Stimulated activated CD8-positive, alpha-beta memory T cell treated with anti-CD3 and anti-CD28 coated beads, Interleukin-2, amount 100 ng/mL, for 1 hour (primary cell): ENCODE measurements around the gene USP5.
A peak's percentile ranks its signal among the peaks of the same experiment; 100 is the strongest.
"Not testable (repeated sequence)": the region's sequence is repeated elsewhere in the genome, so short reads cannot be mapped to it uniquely, and the experiment has no call there.

ENCODE experiments used
- DNase-seq, 2 donors: peaks; one replicate each; pipeline ENCODE4 v3.0.0-alpha.2; 2020; ENCODE audit warnings: low read depth in 2 of 2

USP5 gene

GRCh38 chr12:6887460-6887859 is 35.5 kb downstream of the USP5 start:
- no peak for DNase-seq

DNA sequence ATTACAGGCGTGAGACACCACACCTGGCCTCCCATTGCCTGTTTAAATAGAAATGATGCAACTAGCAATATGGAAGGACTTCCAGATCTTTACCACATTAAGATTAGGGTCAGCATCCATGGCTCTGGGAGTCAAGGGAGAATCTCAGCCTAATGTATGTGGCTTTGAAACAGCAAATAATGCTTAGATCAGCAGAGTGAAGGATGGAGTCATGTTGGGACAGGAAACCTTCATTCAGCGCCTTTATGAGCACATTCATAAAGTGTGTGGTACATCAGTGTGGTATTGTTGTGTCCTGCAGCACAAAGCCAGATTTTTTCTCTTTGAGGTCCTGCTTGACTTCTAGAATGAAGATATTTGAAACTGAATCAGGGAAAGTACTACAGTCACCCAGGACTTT is 36.4 kb downstream of the USP5 start:
- DNase-seq, result no peak

DNA sequence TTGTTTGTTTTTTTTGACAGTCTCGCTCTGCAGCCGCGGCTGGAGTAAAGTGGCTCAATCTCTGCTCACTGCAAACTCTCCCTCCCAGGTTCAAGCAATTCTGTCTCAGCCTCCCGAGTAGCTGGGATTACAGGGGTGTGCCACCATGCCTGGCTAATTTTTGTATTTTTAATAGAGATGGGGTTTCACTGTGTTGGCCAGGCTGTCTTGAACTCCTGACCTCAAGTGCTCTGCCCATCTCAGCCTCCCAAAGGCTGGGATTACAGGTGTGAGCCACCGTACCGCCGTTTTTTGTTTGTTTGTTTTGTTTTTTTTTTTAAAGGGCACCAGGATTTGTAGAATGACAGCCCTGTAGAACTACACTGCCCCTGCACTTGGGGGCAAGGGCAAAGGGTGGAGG is 36.8 kb downstream of the USP5 start:
- not testable (repeated sequence) for DNase-seq

GRCh38 chr12:6889775-6890573 is 38.0 kb downstream of the USP5 start:
- not testable (repeated sequence) for DNase-seq

- DNase-seq, result peak; percentile 97 to 99
Observed at GRCh38 chr12:6890789-6891645, 39.1 kb downstream of the USP5 start.

DNA sequence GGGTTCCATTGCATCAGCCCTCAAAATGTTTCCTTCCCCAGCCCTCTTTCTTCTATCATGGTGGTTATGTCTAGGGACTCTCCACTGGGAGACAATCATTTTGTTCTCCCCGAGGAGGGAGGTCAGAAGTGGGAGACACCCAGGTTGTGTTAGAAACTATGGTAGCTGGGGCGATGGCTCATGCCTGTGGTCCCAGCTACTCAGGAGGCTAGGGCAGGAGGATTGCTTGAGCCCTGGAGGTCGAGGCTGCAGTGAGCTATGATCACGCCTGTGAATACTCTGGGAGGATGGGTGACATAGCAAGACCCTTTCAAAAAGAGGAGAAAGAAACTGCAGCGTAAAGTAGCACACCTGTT is 39.7 kb downstream of the USP5 start:
- no peak for DNase-seq

GRCh38 chr12:6892683-6893082 is 40.7 kb downstream of the USP5 start:
- not testable (repeated sequence) for DNase-seq

DNA sequence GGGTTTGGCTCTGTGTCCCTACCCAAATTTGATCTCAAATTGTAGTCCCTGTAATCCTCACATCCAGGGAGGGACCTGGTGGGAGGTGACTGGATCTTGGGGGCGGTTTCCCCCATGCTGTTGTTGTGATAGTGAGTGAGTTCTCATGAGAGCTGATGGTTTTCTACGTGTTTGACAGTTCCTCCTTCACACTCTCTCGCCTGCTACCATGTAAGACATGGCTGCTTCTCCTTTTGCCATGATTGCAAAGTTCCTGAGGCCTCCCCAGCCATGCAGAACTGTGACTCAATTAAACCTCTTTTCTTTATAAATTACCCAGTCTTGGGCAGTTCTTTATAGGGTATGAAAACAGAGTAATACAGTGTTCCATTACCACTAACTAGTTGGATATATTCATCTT is 42.4 kb downstream of the USP5 start:
- no peak for DNase-seq

- no peak for DNase-seq
Observed at GRCh38 chr12:6896846-6897435, 45.0 kb downstream of the USP5 start.

GRCh38 chr12:6899427-6899826 is 47.5 kb downstream of the USP5 start:
- no peak for DNase-seq

- DNase-seq, result no peak
Observed at GRCh38 chr12:6899837-6900519, 48.0 kb downstream of the USP5 start.

GRCh38 chr12:6902448-6902847 is 50.5 kb downstream of the USP5 start:
- no peak for DNase-seq

DNA sequence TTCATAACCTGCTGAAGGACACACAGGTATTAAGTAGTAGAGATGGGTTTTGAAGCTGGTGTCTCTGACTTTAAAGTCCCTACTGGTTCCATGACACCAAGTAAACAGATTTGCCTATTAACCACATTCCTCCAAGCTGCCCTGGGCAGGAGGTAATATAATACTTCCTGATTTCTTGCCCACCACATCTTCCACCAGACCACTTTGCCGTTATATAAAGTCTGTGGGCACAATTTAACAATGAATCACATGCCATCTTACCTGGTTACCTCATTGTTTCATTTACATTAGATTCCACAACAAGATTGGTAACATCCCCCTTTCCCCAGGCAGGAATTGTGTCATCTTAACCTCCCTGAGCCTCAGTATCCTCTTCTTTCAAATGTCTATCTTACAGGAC is 51.8 kb downstream of the USP5 start:
- no peak for DNase-seq

DNA sequence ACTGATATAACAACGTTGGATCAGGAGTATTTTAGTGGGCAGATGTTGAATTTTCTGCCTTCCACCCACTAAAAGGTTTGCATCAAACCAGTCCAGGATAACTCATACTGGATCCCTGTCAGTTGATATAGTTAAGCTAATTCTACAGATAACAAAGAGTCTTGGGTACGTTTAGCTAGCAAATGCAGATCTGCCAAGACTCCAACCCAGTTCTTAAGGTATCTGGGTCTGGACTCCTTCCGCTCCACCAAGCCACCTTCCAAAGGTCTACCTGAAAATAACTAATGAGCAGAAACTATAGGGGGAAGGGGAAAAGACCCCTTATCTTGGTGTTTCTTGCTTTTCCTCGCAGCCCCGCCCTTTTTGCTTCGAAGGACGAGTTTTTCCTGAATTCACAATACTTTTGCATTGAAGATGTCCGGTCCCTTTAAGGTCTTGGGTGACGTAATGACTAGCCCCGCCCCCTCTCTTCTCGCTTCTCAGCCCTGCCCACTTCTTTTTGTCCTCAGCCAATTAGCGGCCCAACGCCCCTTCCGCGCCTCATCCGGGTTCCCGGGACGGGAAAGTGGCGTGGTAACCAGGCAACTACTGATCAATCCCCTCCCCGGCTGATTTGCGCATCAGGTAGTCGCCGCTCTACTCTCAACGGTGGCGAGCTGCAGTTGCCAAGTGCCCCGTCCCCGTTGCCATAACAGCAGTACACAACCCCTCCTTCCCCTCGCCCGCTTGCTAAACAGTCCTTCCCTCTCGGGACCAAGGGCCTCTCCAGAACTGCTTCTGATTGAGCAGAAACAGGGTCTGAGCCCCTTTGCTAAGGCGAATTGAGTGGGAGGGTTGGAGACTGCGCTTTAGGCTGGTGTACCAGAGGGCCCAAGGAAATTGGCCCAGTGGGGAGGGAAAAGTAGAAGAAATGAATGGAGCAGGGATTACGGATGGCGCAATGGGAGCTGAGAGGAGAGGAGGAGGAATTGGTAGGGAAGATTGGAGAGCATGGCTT is 52.6 kb downstream of the USP5 start, which contains the start of gene LRRC23:
Gene LRRC23 (plus strand): TSS at position 543 of the 997 bp plus-strand sequence. CDS start 812 bp downstream, outside the sequence.
- DNase-seq, result peak; percentile 94 to 95

DNA sequence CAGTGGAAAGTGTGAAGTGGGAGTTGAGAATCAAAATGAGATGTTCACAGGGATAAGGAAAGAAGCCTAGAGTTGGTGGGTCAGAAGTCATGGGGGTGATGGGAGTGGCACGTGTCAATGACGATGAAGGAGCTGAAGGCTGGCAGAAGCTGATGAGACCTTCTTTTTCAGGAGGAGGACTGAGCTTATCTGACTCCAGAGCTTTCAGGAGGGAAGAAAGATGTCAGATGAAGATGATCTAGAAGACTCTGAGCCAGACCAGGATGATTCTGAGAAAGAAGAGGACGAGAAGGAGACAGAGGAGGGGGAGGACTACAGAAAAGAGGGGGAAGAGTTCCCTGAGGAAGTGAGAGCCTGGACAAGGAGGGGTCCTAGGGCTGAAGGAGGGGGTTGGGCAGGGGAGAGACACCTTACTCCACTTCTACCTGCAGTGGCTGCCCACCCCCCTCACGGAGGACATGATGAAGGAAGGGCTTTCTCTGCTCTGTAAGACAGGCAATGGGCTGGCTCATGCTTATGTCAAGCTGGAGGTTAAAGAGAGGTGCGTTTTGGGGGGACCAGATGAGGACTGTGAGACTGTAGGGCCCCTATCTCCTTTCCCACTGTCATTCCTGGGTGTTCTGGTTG is 53.6 kb downstream of the USP5 start:
- no peak for DNase-seq

DNA sequence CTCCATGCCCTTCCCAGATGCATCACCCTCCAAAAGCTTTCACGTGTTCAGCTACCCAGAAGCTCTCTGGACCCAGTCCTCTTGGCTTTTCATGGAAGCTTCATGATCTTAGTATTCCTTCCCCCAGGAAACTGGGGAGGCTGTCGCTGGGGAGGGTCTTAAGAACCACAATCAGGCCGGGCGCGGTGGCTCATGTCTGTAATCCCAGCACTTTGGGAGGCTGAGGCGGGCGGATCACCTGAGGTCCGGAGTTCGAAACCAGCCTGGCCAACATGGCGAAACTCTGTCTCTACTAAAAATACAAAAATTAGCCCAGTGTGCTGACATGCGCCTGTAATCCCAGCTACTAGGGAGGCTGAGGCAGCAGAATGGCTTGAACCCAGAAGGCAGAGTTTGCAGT is 56.2 kb downstream of the USP5 start:
- DNase-seq, result not testable (repeated sequence)

DNA sequence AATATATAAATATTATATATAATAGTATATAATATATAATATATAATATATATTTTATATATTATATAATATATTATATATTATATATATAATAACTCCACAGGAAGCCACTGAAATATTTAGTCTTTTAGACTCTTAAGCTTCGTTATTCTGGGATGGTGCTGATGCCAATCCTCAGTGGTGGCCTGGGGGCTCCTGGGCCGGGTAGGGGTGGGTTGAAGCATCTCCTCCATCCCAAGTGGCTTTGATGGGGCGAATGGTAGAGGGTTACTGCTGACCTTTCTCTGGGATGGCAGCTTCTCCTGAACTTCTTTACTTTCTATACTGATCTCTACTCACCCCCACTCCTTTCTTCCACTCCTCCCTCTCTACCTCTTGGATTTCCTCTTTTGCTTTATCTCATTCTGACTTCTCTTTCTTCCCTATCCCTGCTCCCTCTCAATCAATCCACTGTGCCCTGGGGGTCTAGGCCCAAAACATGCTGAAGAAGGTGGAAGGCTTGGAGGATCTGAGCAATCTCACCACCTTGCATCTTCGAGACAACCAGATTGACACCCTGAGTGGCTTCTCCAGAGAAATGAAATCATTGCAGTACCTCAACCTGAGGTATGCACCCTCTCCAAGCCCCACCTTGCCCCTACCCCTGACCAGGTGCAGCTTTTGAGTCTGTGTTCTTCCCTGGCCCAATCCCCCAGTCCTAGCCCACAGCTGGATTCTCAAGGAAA is 57.6 kb downstream of the USP5 start:
- DNase-seq, result no peak

- DNase-seq, result no peak
Observed at GRCh38 chr12:6912164-6912935, 60.4 kb downstream of the USP5 start.
